Measurements from ENCODE around the gene SPATS2L.

SPATS2L gene

DNA sequence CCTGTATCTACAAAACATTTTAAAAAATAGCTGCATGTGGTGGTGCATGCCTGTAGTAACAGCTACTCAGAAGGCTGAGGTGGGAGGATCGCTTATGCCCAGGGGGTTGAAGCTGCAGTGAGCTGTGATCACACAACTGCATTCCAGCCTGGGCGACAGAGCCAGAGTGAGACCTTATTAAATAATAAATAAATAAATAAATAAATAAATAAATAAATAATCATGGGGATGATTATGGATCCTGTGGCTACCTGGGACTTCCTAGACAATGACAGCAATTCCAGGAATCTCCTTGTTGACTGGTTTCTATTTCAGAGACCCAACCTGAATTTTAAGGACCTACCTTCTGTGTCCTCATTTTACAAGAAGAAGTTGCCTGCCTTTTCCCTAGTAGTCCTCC lies 111.9 kb downstream of the SPATS2L start:
- no peak for DNase-seq

DNA sequence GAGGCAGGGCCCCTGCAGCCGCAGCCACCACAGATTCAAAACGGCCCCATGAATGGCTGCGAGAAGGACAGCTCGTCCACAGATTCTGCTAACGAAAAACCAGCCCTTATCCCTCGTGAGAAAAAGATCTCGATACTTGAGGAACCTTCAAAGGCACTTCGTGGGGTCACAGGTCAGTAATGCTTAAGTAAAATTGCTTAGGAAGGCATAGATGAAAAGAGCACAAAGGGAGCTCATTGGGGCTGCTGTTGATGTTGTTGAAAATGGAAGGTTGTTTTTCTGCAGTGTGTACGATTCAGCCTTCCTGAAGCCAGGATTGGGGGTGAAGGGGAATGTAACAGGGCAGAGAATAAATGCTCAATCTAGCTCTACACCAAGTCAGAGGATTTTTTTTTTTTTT lies 112.8 kb downstream of the SPATS2L start:
- DNase-seq: no peak

DNA sequence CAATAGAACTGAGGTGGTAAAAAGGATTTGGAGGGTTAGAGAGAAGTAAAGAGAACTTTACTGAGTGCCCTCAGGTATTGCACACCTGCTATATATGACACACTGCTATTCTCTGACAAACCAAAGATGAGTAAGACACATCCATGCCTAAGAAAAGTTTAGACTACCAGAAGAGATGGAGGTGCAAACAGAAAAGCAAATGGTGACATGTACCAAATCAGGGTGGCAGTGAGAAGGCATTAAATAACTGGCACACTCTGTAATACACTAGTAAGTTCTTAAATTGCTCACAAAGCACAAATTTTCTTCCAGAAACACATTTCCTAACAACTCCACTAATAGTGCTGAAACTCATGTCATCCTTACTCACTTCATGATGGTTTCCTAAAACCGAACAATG lies 114.8 kb downstream of the SPATS2L start:
- no peak for DNase-seq

DNA sequence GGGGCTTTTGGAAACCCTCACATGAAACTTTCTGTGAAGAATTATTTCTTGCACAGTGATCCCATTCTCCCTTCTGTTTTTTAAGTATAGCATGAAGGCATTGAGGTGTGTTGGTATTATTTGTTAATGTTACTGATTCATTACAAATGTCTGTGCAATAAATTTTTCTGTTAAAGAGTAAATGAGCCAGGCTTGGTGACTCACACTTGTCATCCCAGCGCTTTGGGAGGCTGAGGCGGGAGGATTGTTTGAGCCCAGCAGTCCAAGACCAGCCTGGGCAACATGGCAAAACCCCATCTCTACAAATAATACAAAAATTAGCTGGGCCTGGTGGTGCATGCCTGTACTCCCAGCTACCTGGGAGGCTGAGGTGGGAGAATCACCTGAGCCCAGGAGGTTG lies 115.6 kb downstream of the SPATS2L start:
- no peak for DNase-seq

DNA sequence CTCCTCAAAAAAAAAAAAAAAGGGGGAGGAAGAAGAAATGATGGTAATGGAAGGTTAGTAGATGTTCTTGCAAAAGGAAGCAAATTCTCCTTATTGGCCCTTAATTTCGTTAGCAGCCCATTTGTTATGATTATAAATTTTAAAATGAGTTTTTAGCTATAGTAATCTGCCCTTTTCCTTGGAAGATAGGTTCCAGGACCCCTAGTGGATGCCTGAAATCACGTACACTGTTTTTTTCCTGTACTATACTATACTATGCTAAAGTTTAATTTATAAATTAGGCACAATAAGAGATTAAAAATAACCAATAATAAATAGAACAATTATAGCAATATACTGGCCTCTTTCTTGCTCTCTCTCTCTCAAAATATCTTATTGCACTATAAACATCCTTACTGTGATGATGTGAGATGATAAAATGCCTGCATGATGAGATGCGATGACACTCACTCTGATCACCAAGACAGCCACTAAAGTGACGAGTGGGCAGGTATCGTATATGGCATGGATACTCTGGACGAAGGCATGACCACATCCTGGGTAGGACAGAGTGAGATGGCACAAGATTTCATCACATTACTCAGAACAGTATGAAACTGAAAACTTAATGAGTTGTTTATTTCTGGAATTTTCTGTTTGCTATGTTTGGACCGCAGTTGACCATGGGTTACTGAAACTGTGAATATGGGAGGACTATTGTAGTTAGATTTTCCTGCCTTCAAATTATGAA lies 116.2 kb downstream of the SPATS2L start:
- no peak for DNase-seq

DNA sequence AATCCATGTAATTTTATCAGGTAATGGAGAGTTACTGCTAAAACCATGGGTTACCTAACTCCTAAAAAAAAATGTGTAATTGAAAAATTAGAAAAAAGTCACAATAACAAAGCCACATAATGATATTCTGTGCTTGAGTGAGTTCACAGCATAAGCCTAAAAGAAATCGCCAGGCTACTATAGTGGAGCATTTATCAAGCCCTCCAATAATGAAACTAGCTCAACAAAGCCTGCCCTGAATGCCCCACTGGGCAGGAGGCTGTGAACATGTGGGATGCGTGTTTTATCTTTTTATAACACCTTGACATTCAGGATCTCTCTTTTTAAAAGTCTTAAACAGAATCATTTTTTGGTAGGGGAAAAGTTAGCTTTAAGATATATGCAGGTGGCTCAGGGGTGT lies 117.0 kb downstream of the SPATS2L start:
- DNase-seq: no peak

DNA sequence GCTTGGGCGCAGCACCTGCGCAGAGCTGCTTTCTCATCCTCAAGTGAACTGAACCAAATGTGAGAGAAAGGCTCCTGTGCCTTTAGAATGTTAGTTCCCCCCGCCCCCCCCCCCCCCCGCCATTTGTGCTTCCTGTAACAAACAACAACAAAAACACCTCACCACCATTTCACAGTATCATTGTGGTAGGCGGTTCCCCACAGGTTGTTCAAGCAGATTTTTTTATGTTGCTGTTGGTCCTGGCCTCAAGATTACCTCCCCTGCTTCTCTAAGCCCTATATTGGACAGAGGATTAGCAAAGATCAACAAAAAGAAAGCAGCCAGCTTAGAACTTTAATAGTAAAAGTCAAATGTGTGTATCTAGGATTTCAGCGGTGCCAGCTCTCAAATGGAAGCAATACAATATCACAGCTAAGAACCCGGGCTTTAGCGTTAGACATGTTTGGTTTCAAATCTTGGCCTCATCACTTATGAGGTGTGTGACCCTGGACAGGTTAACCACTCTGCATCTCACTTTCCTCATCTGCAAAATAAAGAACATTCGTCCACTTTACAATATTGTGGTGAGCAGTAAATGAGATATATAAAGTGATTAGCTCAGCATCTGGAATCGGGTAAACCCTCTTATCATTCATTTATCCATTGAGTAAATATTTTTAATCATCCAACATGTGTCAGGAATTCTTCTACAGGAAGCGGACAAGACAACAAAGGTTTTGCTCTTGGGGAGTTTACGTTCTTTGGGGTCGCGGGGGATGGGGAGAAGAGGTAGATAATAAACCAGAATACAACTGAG lies 118.7 kb downstream of the SPATS2L start:
- DNase-seq: no peak

DNA sequence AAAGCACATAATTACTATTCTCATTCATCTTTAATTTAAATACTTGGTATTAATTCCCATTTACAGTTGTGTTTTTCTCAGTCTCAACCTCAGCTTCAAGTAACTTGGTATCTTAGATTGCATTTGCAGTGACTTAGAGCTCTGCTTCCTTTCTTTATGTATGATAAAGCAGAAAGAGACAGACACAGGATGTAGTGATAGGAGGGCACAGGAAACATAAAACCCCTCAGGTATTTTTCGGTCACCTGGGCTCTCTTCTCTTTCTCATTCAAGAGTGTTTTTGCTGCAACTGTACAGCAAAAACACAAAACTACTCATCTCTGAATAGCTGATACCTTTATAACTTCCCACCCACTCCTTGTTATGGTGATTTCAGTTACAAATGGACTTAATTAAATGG lies 120.3 kb downstream of the SPATS2L start:
- DNase-seq: no peak

DNA sequence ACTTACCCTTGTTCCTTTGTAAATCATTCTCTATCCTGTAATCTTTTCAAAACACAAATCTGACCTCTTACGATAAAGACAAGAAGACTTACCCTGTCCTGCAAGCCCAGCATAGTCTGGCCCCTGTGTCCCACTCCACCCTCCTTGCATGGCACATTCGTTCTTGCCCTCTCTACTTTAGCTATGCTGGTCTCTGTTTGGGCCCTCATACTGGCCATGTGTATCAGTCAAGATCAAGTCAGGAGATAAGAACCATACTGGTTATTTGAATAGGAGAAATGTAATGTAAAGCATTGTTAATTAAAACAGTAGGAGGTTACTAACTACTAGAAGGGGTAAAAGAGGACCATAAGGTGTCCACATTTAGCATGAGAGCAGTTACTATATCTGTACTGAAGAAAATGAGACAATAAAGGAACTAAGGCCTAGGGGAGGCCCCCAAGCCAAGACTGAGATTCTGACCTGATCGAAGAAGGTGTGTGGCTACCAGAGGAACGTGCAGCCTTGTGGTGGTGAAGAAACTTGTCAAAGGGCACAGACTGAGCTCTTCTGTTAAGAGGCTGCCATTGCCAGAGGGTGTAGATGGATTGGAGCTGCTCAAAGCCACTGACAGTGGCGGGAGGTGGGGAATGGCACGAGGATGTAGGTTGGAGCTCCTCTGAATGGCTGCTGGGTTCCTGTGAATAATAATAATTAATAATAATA lies 122.6 kb downstream of the SPATS2L start:
- DNase-seq: no peak

DNA sequence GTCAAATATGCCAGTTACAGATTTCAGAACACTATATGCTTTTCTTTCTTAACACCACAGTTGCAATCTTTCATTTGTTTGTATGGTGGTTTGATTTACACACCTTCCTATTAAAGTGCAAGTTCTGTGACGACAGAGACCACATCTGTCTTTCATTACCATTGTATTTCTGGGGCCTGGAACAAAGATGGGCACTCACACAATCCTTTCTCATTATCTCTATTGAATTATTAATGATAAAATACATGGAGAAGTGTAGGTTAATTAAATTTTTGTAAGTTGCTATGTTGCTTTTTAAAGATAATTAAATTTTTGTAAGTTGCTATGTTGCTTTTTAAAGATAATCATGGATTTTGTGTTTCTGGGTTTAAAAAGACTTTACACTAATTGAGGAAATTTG lies 123.5 kb downstream of the SPATS2L start:
- no peak for DNase-seq

DNA sequence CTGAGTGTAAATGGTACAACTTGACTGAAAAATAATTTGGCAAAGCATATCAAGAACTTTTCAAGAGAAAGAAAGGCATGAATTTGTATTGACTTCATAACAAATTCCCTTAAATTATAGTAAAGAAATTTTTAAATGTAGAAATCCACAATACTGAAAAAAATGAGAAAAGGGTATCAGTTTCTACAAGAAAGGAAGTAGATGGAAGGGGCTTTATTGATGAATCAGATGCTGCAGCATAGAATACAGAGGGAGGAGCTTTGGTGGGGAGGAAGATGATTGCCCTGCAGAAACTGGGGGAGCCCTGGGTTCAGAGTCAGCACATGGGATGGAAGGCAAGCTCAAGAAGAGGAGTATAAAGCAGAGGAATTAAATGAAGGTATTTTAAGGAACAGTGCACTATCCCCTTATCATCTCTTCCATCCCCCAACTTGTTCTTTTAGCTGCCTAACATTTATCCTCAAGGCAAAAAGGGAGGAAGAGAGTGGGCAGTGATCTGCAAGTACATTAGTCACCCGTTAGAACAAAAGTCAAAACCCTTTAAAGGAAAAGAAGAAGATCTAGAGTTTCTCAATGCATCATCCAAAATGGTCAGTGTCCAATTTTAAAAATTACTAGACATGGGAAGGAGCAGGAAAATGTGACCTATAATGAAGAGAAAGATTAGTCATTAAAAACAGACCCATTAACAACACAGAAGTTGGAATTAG lies 125.7 kb downstream of the SPATS2L start:
- DNase-seq: no peak

DNA sequence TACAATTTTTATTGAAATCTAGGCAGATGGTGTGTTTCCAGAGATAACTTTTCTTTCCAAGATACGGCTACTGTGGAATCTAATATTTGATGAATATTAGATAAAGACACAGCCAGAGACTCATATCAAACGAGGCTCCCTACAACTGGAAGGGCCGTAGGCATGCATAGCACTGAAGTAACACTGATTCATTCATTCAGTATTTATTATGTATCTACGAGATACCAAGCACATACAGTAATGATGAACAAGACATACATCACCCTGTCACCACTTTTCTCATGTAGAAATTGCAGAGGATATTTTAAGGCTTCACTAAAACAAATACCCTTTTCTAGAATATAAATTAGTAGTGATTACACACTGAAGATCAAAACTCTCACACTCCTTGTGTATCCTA lies 128.9 kb downstream of the SPATS2L start:
- no peak for DNase-seq

DNA sequence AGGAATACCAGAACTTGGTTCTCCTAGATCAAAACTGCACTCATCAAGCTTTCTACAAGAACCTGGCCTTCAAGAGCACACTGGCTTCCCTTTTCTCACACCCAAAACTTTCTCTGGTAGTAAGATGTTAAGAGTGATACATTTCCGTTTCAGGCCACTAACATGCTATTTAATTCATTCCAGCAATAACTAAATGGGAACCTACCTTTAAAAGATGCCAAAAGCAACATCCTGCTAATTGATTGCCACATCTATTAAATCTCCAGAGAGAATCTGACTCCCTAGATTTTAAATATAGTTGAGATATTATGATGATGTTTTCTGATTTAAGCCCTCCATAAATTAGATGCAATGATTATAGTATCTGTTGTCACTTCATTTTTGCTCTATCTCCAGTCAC lies 131.8 kb downstream of the SPATS2L start:
- DNase-seq: no peak

DNA sequence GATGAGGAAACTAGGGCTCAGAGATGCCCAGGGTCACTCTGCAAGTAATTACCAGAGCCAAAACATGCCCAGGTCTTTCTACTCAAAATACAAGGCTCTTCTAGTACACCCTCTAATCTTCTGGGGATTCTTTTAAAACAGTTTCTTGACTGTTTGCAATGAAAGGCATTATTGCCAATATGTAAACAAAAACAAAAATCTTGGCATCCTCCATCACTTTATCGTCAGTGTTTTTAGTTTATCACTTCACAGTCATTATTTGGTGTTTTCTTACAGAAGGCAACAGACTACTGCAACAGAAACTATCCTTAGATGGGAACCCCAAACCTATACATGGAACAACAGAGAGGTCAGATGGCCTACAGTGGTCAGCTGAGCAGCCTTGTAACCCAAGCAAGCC lies 132.4 kb downstream of the SPATS2L start:
- DNase-seq: no peak

DNA sequence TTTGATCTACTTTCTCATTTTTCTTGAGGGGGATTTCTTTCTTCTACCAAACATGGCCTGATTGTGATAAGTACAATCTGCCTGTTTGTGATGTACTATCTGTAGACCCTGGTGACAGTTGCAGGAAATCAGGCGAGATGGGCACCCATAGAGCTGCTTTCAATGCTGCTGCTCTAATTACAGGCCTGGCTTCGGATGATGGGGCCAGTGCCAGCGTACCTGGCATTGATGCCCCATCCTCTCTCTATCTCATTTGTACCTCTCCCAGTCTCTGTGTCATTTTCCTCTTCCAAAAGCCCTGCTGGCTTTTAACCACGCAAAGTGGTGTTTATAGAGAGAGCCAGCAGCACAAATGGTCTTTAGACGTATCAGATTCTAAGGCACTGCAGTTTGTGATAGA lies 133.5 kb downstream of the SPATS2L start:
- DNase-seq: no peak

DNA sequence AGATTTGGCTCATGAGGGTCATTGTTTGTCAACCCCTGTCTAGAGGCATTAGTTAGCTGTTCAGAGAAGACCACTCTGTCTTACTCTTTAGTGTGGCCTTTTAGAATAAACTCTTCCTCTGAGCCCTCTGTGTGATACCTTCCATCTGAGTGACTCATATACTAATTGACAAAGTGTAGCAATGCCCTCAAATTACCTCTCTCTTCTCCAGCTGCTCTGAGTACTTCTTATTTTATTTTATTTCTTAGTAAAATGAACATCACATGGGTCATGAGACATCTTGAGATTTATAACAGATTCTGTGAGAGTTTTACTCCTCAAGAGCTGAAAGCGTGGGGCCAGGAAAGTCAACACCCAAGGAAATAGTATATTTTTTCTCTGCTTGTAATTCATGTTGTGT lies 136.0 kb downstream of the SPATS2L start:
- no peak for DNase-seq

DNA sequence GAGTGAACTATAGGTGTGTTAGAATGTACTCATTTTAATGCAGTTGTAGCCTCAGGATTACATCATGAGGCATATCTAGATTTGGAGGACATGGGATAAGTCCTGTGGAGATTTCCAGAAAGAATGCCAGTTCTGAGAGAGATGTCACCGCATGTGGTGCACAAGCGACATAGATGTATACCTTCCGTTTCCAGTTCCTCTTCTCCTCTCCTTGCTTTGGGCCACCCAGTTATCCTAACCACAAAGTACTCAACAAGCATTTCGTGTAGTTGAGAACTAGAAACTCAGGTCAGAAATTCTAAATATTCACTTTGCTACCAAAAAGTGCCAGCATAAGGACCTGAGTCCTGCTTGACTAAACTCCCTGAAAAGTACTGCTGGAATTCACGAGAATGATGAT lies 136.9 kb downstream of the SPATS2L start:
- no peak for DNase-seq

DNA sequence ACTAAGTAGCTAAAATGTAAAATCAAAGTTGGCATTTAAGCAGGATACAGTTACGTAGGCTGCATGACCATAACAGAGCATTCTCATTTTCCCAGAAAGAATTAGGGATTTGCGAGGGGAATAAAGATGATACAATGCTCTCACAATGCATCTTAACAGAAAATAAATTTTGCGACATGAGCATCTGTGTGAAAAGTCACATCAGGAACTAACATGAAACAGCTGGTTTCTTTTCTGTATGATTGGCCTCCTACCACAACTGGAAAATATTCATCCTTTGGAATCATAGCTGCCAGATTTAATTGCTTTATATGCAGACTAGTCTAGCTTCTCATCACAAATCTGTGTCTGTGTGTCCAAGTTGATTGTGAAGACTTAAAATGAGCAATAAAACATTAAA lies 137.4 kb downstream of the SPATS2L start:
- no peak for DNase-seq

DNA sequence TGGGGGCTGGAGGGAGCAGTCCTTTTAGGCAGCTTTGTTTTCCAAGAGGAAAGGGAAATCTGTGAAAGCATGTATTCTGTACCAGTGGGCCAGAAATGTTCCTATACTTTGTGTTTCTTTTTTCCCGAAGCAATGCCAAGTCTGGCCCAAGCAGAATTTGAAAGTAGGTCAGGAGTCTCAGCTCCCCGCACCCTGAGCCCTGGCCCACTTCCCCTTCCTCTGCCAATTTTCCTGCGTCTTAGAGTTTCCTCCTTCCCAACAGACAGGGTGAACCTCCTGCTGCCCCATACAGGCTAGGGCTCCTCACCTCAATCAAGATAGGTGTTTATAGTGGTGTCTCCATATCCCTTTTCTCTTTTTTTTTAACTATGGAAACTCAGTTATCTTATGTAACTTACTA lies 138.0 kb downstream of the SPATS2L start:
- no peak for DNase-seq

DNA sequence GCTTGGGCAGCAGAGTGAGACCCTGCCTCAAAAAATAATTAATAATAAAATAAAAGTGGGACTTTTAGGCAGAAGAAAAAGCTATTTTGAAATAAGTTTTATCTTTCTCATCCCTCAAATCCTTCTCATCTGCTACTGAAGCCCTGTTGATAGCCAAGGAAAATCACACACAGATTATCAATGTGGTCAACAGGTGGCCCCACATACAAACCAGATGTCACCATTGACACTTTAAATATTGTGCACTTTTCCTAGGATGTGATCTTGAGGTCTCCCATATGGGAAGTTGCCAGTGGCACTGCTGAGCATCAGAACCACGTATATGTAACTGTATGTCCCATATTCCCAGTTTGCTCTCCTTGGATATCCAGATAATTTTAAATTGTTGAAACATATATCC lies 138.8 kb downstream of the SPATS2L start:
- no peak for DNase-seq

DNA sequence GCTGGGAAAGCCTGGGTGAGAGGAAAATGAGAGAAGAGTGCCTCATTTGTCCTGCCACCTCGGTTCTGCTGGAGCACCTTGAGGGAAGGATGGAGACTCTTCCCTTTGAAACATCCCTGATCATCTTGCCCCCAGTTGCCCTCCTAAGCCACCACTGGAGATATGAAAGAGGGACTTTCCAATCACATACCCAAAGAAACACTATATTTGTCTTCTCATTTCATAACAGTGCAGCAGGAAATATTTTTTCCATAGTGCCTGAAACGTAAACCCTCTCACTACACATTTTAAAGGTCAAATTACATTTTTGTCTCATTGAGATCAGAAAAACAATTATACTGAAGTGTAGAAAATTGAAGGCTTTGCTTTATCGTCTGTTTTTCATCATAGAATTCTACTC lies 140.1 kb downstream of the SPATS2L start:
- DNase-seq: no peak

DNA sequence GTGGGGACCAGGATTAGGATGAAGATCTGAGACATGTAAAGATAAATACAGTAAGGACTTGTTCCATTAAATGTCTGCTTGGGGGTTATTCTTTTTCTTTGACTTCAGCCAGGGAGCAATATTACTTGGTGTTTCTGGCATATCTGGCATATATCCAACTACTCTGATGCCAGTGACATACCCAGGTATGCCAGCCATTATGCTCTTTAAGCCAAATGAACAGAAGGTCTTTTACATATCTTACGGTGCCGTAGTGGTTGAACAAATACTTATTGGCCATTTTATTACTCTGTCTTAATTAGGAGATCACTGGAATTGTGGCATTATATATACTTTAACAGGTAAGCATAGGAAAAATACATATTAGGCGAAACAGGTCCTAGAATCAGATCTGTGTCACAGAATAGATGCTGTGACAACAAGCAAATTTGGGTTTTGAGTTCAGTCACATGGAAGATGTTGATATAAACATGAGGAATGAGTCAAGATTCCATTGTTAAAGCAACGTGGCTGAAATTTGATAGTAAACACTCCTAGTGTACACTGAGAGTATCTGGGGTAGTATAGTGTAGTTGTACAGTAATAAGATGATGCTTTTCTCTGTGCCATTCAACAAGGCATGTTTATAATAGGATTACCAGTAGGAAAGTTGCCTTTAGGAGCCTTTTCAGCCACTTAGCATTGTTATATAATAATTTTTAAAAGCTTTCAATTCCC lies 140.8 kb downstream of the SPATS2L start:
- DNase-seq: no peak

DNA sequence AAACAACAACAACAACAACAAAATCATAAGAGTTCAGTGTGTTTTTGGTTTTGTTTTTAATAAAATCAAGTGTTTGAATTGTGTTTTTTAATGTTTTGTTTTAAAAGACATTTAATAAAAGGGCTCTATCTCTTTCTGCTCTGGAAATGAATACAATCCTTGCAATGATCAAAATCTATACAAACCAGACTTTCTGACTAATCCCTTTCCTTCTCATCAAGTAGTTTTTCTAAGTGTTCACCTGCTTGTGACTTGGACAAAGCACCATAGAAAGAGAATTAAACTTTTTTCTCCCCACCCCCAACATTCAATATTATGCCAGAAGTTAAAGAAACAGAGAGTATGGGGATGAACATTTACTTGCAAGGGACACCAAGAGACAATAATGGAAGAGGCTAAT lies 142.0 kb downstream of the SPATS2L start:
- DNase-seq: no peak
